ENCODE results near the gene ACSL6. TPM values are rescaled to one million over a fixed set of nuclear protein-coding genes. Genes with fewer than 3 reads are reported as not detected.

Gene ACSL6
- polyA plus RNA-seq, 2 of the 4 experiments (the other 2 are of a cell fraction) = 0.06 to 0.09 TPM

GRCh38 chr5:132019857-132020555 lies 8.5 kb upstream of the ACSL6 start (continued):
- no peak for TF ChIP-seq SREBF2 (IDR thresholded peaks at IDR 0.05)

GRCh38 chr5:132019337-132019736 lies 7.9 kb upstream of the ACSL6 start:
- DNase-seq (ENCODE audit: low read depth in 1 of 2, low spot score in 1 of 2) (no peak), ATAC-seq (no peak), FAIRE-seq (no peak)
- Histone ChIP-seq H3K4me1 (no peaks in the 10 kb centered on the region), H3K9me3 (no peaks in the 10 kb centered on the region), H3K27ac (no peak overlapping the region), H3K4me3 (no peak overlapping the region), H3K4me2 (no peak overlapping the region)
- TF ChIP-seq EHMT2 (IDR thresholded peaks at IDR 0.05; ENCODE audit: low read depth) (no peak), HMGXB4 (CRISPR knock-in tag; IDR thresholded peaks at IDR 0.05; ENCODE audit: borderline replicate concordance) (no peak), MAZ (IDR thresholded peaks at IDR 0.05; ENCODE audit: borderline replicate concordance, low read depth, low read length) (no peak), MAFK (IDR thresholded peaks at IDR 0.05; ENCODE audit: partially characterized antibody) (no peak), JUNB (IDR thresholded peaks at IDR 0.05) (no peak), ZNF302 (CRISPR knock-in tag; IDR thresholded peaks at IDR 0.05) (no peak), MAX (IDR thresholded peaks at IDR 0.05) (no peak), KDM5A (IDR thresholded peaks at IDR 0.05) (no peak), REST (IDR thresholded peaks at IDR 0.05) (no peak), JUN (IDR thresholded peaks at IDR 0.05) (no peak), POLR2AphosphoS2 (conservative IDR thresholded peaks at IDR 0.05; ENCODE audit: low read length) (no peak), PBX3 (IDR thresholded peaks at IDR 0.05) (no peak), CHD4 (IDR thresholded peaks at IDR 0.05; ENCODE audit: borderline replicate concordance) (no peak), BHLHE40 (IDR thresholded peaks at IDR 0.05; ENCODE audit: low read depth, low read length) (no peak), HOXA7 (CRISPR knock-in tag; IDR thresholded peaks at IDR 0.05) (no peak), RCOR1 (IDR thresholded peaks at IDR 0.05; ENCODE audit: low read depth, low read length) (no peak)
- ChIA-PET POLR2A (no interaction called here), CTCF (interaction anchor here (1.6 to 2.1 kb wide), 2 partner anchors 12 to 430 kb away, joined by 4 to 9 read pairs; no protein-coding TSS in a partner anchor)
